GM19043 (cell line): ENCODE results near the gene C3orf52.
A peak's percentile ranks its signal among the peaks of the same experiment; 100 is the strongest.

Source experiments
- ATAC-seq: cut with Tn5 transposase; IDR thresholded peaks from one replicate; pipeline ENCODE4 v1.9.1; 2021; ENCODE audit warnings: low read depth; ENCODE audit not compliant: unreplicated experiment

The C3orf52 gene

DNA sequence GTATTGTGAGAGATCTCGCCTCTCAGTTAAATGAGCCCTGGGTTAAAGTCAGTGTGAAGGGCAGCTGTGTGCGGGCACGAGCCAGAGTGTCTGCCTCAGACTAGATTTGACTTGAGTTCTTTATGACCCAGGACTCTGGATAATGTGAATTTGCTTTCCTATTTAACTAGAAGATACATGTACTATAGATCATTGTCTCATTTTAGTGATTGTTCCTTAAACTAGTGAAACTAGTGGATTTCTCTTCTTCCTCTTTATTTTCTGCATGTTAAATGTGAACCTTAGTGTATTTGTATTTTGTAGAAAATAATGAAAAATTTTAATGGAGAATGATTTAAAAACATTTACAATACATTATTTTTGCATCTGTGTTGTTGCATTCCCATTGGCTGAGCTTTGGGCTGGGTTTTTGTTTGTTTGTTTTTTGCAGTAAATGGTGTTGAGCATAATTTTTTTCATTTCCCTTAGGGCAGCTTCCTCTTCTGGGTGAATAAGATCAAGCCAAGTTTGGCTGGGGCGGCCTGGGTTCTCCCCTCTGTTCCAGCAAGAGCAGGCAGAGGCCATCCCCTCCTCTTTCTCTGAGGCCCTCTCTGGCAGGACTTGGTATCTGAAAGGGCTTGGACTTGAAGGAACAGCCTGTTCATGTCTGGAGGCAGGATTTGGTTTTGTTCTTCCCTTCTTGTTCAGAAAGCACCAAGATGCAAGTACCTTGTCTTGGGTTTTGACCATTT lies 31.8 kb downstream of the C3orf52 start:
- no peak for ATAC-seq

- ATAC-seq = no peak
Measured at GRCh38 chr3:112119962-112120836, 34.0 kb downstream of the C3orf52 start.

GRCh38 chr3:112121577-112122547 lies 35.7 kb downstream of the C3orf52 start:
- no peak for ATAC-seq

GRCh38 chr3:112122870-112123269 lies 36.7 kb downstream of the C3orf52 start:
- no peak for ATAC-seq

DNA sequence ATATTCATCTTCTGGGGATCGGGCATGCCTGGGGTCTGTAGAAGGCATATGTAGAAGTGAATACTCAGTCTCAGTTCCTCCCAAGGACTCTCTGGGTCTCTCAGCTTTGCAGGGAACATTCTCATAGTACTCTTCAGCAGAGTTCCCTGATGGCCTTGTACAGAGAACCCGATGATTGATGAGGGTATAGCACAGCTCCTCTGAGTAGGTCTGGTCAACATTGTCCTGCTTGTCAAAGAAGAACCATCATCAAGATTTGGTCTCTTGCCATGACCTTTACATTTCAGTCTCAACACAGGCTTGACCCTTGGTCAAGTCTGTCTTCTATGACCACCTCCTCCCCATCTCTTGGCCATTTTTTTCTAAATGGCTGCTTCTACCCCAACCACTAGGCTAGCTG lies 37.4 kb downstream of the C3orf52 start:
- no peak for ATAC-seq

- no peak for ATAC-seq
Measured at GRCh38 chr3:112124907-112125607, 38.9 kb downstream of the C3orf52 start.

GRCh38 chr3:112126511-112126911 lies 40.3 kb downstream of the C3orf52 start:
- ATAC-seq = no peak

DNA sequence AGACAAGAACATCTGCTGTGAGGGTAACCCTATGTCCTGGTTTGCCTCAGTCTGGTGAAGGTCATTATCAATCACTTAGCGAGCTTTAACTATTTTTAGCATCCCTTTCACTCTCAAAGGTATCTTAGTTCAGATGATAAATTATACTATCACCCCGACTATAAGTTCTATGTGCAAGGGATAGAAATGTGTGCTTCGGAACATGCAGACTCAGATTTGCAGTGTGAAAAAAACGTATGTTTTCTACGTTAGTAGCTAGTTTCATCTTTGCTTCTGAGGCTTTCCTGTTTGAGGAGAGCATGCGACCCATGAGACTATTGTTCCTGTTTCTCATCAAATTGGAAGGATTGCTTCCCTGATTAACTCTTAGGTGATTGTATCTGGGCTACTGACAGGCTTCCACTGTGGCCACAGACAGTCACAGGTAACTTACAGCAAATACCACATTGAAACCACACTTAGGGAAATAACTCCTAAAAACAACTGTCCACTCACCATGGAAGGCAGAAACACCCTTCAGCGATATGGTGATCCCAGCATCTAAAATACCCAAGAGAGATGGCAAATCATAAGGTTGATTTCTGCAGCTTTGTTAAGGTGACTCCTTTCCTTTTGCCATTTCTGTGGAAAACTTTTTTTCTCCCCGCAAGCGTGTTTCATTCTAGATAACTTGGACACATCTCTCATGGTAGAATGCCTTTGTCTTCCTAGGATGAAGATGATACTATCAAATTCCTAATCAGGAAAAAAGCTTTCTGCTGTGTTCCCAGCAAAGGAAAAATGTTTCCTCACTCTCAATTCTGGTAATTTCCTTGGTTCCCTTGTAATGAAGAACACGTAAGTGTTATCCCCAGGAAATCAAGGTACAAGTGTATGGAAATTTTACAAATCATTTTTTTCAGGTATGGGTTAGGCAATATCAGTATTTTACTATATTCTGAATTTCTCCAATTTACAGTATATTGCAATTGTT lies 41.6 kb downstream of the C3orf52 start:
- ATAC-seq = no peak

DNA sequence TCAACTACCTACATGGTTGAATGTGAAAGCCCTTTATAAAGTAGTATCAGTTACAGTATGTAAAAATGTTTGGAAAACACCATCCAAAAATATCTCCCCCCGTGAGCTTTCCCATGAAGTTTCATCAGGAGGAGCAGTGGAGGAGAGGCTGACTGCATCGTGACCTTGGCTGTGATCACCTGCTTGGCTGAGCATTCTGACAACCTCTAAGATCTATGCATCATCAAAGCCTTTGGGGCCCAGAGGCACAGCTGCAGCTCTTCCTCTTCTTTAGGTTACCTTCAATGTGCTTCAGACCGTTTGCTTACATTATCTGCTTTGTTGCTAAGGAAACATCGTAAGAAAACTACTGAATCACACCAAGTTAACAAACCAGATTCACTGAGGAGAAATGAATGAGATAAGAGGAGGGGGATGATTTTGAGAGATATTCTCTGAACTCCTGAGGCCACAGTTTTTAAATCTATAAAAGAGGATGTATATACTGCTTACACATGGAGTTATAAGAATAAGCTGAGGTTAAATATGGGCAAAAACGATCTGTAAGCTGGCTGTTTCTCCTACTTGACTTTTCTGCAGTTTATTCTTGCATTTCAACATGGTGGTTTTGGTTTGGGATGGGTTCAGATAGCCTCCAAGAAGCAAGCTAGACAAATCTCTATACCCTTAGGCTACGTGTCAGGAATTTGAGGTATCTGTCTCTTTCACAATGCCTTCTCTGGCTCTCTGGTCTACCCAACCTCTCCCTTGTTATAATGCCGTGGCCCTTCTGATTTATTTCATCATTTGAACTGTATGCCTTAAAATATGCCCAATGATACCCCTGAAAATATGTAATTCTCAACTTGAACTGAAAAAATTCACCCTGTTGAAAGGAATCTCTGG lies 42.9 kb downstream of the C3orf52 start:
- ATAC-seq = peak; percentile 53

DNA sequence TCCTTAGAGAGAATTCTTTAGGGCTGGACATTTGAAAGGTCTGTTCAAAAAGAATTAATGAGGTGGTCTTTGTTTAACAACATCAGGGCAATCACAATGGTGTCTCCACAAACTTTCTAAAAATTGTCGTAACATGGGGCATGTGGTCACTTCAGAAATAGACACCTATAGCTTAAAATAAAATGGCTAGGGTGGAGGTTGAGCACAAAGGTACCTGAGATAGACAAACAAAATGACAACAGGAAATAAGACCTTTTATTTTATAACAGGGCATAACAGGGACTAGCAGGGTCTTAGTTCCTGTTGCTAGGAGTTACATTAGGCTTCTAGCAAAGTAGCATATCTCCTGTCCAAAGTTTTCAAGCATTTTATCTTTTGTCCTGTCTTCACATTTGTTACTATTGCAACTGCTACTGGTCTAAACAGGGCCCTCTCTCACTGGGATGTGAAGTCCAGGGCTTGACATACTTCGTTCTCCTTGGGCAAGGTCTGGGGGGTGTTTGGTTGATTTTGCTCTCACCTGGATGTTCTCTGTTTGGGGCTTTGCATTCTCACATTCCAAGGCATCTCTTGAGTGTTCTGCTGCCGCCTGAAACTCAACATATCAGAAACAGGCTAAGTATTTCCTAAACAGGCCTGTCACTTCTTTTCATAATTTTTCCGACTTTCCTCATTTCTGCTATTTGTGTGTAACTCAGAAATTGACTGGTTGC lies 43.9 kb downstream of the C3orf52 start:
- no peak for ATAC-seq

DNA sequence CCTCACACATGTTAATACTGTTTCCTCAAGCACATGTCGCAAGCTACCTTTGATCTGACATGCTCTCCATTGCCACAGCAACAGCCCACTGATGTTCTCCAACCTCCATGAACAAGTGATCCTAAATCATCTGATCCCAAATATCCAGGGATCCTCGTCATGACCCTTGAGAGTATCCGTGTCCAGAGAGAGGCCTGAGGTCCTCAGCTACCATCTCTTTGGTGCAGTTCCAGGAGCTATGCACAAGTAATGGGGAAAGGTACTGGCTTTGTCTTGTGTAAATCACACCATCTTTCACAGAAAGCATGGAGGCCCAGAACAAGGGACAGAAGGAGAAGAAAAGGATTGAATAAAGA lies 44.4 kb downstream of the C3orf52 start:
- no peak for ATAC-seq

DNA sequence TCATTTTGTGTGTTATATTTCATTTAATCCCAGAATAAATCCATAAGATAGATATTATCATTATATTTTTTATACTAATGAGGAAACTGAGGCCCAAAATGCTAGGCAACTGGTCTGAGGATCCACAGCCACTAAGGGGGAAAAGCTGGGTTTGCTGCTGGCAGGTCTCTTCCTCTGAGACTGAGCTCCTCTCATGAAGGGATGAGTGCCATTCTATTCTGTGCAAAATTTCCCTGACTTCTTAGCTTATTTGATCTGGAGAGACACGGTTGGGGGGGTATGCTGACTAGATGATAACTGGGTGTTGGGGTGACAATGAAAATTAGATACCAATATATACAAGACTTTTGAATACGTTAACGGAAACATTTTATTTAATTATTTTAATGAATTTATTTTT lies 44.9 kb downstream of the C3orf52 start:
- ATAC-seq = no peak

- no peak for ATAC-seq
Measured at GRCh38 chr3:112132088-112132487, 45.9 kb downstream of the C3orf52 start.

DNA sequence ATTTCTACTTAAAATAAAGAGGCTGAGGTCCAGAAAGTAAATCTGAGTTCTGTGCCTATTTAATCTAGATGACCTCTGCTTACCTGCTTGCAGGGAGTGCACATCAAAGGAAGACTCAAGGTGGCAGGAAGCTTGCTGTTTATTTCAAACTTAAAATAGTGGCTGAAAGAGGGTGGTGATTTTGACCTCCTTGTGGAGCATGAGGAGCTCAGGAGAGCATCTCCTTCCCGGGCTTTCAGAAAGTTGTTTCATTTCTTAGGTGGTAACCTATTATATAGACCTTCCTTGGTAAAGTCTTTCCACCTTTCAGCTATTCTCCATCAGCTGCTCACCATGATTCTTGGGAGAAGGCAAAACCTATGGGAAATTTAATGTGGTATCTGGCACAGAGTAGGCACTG lies 46.4 kb downstream of the C3orf52 start:
- no peak for ATAC-seq

DNA sequence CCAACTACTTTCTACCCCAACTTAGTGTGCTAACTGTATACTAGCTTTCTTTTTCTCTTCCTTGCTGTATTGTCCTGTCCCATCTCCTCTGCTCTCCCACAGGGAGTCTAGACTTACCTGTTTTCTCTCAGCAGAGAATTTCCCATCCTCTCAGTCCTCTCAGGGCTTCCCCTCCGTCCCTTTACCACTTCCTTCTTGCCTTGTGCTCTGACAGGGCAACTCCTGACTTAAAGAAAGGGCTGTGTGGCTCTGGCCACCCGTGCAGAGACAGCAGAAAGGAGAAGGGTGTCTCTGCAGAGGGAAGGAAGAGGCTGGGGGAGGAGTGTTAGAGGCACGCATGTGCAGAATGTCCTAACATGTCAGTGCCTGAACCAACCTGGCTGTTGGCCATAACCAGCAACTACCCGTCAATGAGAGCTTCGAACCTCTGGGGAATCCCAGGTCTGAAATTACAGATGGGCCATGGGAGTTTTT lies 46.8 kb downstream of the C3orf52 start, which contains the start of gene GCSAM:
TSS of gene GCSAM (minus strand) at position 274 of the 474 bp plus-strand sequence. CDS start at position 146, 128 bp downstream.
- ATAC-seq = peak; percentile 60

DNA sequence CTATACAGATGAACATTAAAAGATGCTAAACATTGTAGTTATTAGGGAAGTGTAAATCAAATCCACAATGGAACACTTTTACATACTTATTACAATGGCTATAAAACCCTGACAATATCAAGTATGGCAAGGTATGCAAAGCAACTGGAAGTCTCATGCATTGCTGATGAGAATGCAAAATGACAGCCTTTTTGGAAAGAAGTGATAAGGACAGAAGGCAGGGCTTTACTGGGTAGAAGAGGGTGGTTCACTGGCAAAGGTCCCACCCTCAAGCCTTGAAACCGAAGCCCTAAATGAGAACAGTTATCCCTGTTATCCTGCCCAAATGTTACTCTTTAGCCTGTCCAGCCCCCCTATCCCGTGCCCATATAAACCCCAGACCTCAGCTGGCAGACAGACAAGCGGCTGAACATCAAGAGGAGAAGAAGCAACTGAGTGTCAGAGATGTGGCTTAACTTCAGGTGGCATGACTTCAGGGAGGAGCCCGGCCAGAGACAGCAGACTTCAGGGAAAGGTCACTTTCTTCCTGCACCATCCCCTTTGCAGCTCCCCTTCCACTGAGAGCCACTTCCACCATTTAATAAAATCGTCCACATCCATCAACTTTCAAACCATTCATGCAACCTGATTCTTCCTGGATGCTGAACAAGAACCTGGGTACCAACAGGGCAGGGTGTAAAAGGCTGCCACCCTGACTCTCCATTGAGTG lies 47.6 kb downstream of the C3orf52 start:
- no peak for ATAC-seq
